ENCODE measurements around the gene WDR43. TPM values are rescaled to one million over a fixed set of nuclear protein-coding genes. Genes with fewer than 3 reads are reported as not detected.

WDR43 gene
- total RNA-seq, 1 donor from 2014 or later, result 56.7 TPM

DNA sequence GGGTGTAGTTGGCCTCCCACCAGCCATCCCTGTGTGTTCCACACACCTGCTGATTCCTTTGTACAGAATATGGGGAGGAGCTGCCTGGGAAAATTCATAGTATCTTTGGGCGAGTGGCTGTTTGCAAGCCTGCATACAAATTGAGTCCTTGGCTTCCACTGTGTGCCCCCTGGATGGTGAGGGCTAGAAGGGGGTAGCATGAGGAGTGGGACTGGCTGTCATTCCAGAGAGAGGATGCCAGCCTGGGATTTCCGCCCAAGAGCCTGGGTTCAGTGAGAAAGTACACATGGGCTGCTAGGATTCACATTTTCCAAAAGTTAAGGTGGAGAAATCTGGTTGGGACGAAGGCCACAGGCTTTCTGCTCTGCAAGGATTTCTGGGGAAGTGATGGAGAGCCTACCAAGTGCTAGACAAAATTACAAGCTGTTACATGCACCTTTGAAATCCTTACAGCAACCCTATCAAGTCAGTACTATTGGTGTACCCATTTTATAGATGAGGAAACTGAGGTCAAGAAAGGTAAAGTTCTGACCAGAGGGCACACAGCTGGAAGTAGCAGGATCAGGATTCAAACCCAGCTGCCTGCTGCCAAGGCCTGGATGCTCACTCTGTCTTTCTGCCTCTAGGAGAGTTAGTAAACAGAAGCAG, 86.0 kb downstream of the WDR43 start:
- no peak for DNase-seq (ENCODE audit: extremely low spot score in 2 of 2)
- H3K4me1 ChIP-seq, result no peaks in the 10 kb centered on the region
- no peaks in the 10 kb centered on the region for H3K9me3 ChIP-seq
- TF ChIP-seq POLR2AphosphoS5 (IDR thresholded peaks at IDR 0.05; ENCODE audit: insufficient read depth in 1 of 2, low read depth in 1 of 2), result no peak
- TF ChIP-seq CTCF (IDR thresholded peaks at IDR 0.05), result no peak
- TF ChIP-seq POLR2A (IDR thresholded peaks at IDR 0.05), result no peak
- intact Hi-C loops (cut with DNase I), result no loop called here
- H3K4me3 ChIP-seq, result no peak overlapping the region
- H3K27me3 ChIP-seq, result no peaks in the 10 kb centered on the region
- H3K27ac ChIP-seq, result no peak overlapping the region
- H3K36me3 ChIP-seq, result no peaks in the 10 kb centered on the region

- no peak for TF ChIP-seq POLR2AphosphoS5 (IDR thresholded peaks at IDR 0.05; ENCODE audit: insufficient read depth in 1 of 2, low read depth in 1 of 2)
- no peak for TF ChIP-seq POLR2A (IDR thresholded peaks at IDR 0.05)
- TF ChIP-seq CTCF (IDR thresholded peaks at IDR 0.05), result no peak
- Histone ChIP-seq H3K9me3 (no peaks in the 10 kb centered on the region), H3K4me1 (no peaks in the 10 kb centered on the region), H3K4me3 (no peak within 1 kb of the TSS), H3K27me3 (no peaks in the 10 kb centered on the region), H3K36me3 (no peaks in the 10 kb centered on the region), H3K27ac (no peak within 1 kb of the TSS)
- DNase-seq (ENCODE audit: extremely low spot score in 2 of 2), result no peak
- intact Hi-C loops (cut with DNase I), result no loop called here
These were observed 86.6 kb downstream of the WDR43 start, which contains the start of gene TOGARAM2 for GRCh38 chr2:28981016-28981441. Gene TOGARAM2 (plus strand): TSS chr2:28981298. CDS start chr2:28994835, 13,537 bp downstream.

DNA sequence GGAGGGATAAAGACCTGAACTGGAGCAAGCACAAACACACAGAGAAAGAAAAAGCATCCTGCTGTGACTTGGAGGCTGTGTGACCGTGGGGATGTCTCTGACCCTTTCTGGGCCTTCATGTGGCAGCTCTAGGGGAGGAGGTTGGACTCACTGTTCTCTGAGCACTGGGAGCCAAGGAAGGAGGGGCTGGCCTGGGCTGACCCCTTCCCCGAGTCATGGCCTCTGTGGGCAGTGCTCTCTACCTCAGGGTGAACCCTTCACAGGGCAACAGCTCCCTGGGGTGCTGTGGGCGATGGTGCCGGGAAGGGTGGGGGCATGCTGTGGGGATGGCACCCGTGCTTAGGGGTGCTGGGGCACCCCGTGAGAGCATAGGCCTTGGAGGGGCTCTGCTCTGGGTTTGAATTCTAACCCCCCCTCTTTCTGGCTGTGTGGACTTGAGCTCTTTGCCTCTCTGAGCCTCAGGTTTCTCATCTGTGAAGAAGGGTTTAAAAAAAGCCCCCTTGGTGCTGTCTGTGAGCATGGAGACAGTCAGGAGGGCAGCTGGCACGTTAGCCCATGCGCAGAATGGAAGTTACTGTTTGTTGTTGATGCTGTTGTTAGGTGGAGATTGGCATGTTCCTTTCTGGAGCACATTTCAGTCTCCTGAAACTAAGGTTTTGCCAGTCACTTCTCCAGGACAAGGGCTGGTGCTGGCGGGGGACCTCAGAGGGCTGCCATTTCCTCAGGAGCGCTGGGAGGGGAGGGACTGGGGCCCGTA, 87.3 kb downstream of the WDR43 start:
- Histone ChIP-seq H3K36me3 (no peaks in the 10 kb centered on the region), H3K9me3 (no peaks in the 10 kb centered on the region), H3K4me1 (no peaks in the 10 kb centered on the region), H3K4me3 (no peak overlapping the region), H3K27ac (no peak overlapping the region), H3K27me3 (no peaks in the 10 kb centered on the region)
- intact Hi-C loops (cut with DNase I), result no loop called here
- no peak for TF ChIP-seq CTCF (IDR thresholded peaks at IDR 0.05)
- TF ChIP-seq POLR2A (IDR thresholded peaks at IDR 0.05), result no peak
- no peak for TF ChIP-seq POLR2AphosphoS5 (IDR thresholded peaks at IDR 0.05; ENCODE audit: insufficient read depth in 1 of 2, low read depth in 1 of 2)
- DNase-seq (ENCODE audit: extremely low spot score in 2 of 2), result no peak

DNA sequence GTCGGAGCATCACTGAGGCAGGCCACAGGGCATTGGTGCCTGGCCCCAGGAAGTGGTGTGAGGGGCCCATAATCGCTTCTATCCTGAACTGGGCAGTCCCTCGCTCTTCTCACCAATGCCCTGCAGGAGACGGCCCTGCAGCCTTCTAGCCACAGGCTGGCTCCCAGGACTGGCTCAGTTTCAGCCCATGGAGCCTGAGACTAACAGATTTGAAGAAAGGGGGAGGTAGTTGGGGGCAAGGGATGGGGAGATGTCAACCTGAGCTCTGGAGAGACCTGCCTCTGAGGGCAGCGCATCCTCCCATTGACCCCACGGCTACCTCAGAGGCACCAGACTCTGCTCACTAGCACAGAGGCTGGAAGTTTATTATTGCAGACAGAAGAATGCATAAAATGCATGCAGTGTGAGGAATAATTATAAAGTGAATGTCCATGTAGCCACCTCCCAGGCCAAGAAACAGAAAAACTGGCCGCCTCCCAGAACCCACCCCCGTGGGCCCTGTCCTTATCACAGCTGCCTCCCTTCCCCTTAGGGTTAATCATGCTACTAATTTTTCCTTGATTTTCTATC, 88.0 kb downstream of the WDR43 start:
- Histone ChIP-seq H3K27me3 (no peaks in the 10 kb centered on the region), H3K36me3 (no peaks in the 10 kb centered on the region), H3K4me3 (no peak overlapping the region), H3K9me3 (no peaks in the 10 kb centered on the region), H3K27ac (no peak overlapping the region), H3K4me1 (no peaks in the 10 kb centered on the region)
- DNase-seq (ENCODE audit: extremely low spot score in 2 of 2), result no peak
- no peak for TF ChIP-seq POLR2AphosphoS5 (IDR thresholded peaks at IDR 0.05; ENCODE audit: insufficient read depth in 1 of 2, low read depth in 1 of 2)
- TF ChIP-seq POLR2A (IDR thresholded peaks at IDR 0.05), result no peak
- no peak for TF ChIP-seq CTCF (IDR thresholded peaks at IDR 0.05)
- intact Hi-C loops (cut with DNase I), result no loop called here

Data from vagina (tissue), 2 donors.